SK-N-SH (cell line): ENCODE results near the gene GLYATL1.

Source experiments
- CTCF ChIP-seq: fragments of 200-600 bp; sonication (generic); IDR thresholded peaks from 2 replicates; pipeline ENCODE4 v1.6.1; 2017; ENCODE audit warnings: antibody characterized with exemption, mild to moderate bottlenecking, moderate library complexity
- EP300 ChIP-seq, 2 experiments: IDR thresholded peaks; 2 replicates each; pipeline versions ENCODE4 v1.4.0 to v1.6.1; 2012; ENCODE audit warnings: borderline replicate concordance in 1 of 2, low read depth in 1 of 2, low read length in 1 of 2
- POLR2AphosphoS5 ChIP-seq: IDR thresholded peaks from 2 replicates; pipeline ENCODE4 v1.6.1; 2012; ENCODE audit warnings: low read depth, low read length
- USF2 ChIP-seq: fragments of 150-350 bp; IDR thresholded peaks from 2 replicates; pipeline ENCODE4 v1.6.1; 2017; ENCODE audit warnings: antibody characterized with exemption, low read length, low read depth, borderline replicate concordance

- no peak for TF ChIP-seq POLR2AphosphoS5
- no peak for TF ChIP-seq USF2
- peak; percentile 27 for TF ChIP-seq CTCF
- TF ChIP-seq EP300 (IDR thresholded peaks at IDR 0.05; ENCODE audit: borderline replicate concordance in 1 of 2, low read depth in 1 of 2, low read length in 1 of 2), result no peak
These were observed 24.3 kb downstream of the GLYATL1 start for GRCh38 chr11:58963551-58964104.
